IMR-90 (cell line): ENCODE data around the gene DCUN1D3. TPM values are rescaled to one million over a fixed set of nuclear protein-coding genes. Genes with fewer than 3 reads are reported as not detected.

ENCODE experiments used
- ATAC-seq: fragments of 200-7000 bp; cut with Tn5 transposase; 2 replicates; pipeline ENCODE4 v1.9.1; 2020; ENCODE audit warnings: low read depth, mild to moderate bottlenecking, moderate library complexity
- BruUV-seq: library from RNA; stranded (reverse); fragments of 400-500 nt; replicated peaks from 2 replicates; lab custom pipeline; 2021; lab: Mats Ljungman, UMichigan
- CTCF ChIA-PET: fragments of 300-600 bp; formaldehyde crosslinking; extraction: SDS; loops from one replicate; lab custom pipeline; 2021; ENCODE audit warnings: antibody characterized with exemption; lab: Yijun Ruan, JAX
- POLR2A ChIA-PET: fragments of 300-600 bp; sonication (Branson Sonifier 250); formaldehyde crosslinking; loops from one replicate; lab custom pipeline; 2022; ENCODE audit warnings: antibody characterized with exemption; ENCODE audit not compliant: unreplicated experiment; lab: Charles Lee
- DNase-seq: peaks from one replicate; pipeline ENCODE4 v3.0.0; 2013
- H2AFZ ChIP-seq: replicated peaks from 2 replicates; pipeline ENCODE3; 2013; ENCODE audit warnings: low read length, mild to moderate bottlenecking; ENCODE audit not compliant: poor library complexity
- H2AK5ac ChIP-seq: 2 replicates; pipeline ENCODE4 v1.6.1; 2013; ENCODE audit warnings: low read depth, low read length, inconsistent platforms
- H2AK9ac ChIP-seq: replicated peaks from 2 replicates; pipeline ENCODE3; 2013; ENCODE audit warnings: mild to moderate bottlenecking, low read depth, low read length, moderate library complexity; ENCODE audit not compliant: poor library complexity
- H2BK120ac ChIP-seq: 2 replicates; pipeline ENCODE4 v1.6.1; 2013; ENCODE audit warnings: low read depth, low read length, inconsistent platforms
- H2BK15ac ChIP-seq: 3 replicates; pipeline ENCODE4 v1.6.1; 2013; ENCODE audit warnings: low read depth, low read length, inconsistent platforms
- H2BK20ac ChIP-seq: 2 replicates; pipeline ENCODE4 v1.6.1; 2013; ENCODE audit warnings: low read depth, mild to moderate bottlenecking, inconsistent platforms, low read length, moderate library complexity
- H2BK5ac ChIP-seq: 2 replicates; pipeline ENCODE4 v1.6.1; 2013; ENCODE audit warnings: mild to moderate bottlenecking, low read depth, low read length, inconsistent platforms; ENCODE audit not compliant: poor library complexity, severe bottlenecking
- H3K14ac ChIP-seq: replicated peaks from 2 replicates; pipeline ENCODE4 v1.6.1; 2013; ENCODE audit warnings: low read depth, low read length, inconsistent platforms
- H3K18ac ChIP-seq: 2 replicates; pipeline ENCODE4 v1.6.1; 2013; ENCODE audit warnings: low read depth, low read length, control low read depth
- H3K23ac ChIP-seq: 2 replicates; pipeline ENCODE4 v1.6.1; 2013; ENCODE audit warnings: low read depth, low read length, inconsistent platforms
- H3K27ac ChIP-seq: 2 replicates; pipeline ENCODE4 v1.5.1; 2013; ENCODE audit warnings: mild to moderate bottlenecking, control low read depth, low read length; ENCODE audit not compliant: insufficient read depth
- H3K27me3 ChIP-seq: 2 replicates; pipeline ENCODE4 v1.6.1; 2013; ENCODE audit warnings: low read length; ENCODE audit not compliant: control insufficient read depth, insufficient read depth
- H3K36me3 ChIP-seq: 2 replicates; pipeline ENCODE4 v1.6.1; 2013; ENCODE audit warnings: low read length, mixed read lengths; ENCODE audit not compliant: control insufficient read depth, insufficient read depth
- H3K4ac ChIP-seq: 2 replicates; pipeline ENCODE4 v1.6.1; 2013; ENCODE audit warnings: low read depth, low read length, inconsistent platforms
- H3K4me1 ChIP-seq: 2 replicates; pipeline ENCODE4 v1.6.1; 2013; ENCODE audit warnings: low read length, mixed read lengths; ENCODE audit not compliant: control insufficient read depth, insufficient read depth
- H3K4me2 ChIP-seq: 2 replicates; pipeline ENCODE4 v1.6.1; 2013; ENCODE audit warnings: low read depth, mild to moderate bottlenecking, control low read depth, low read length, moderate library complexity
- H3K4me3 ChIP-seq: 2 replicates; pipeline ENCODE4 v1.5.1; 2013; ENCODE audit warnings: low read depth, mild to moderate bottlenecking, control low read depth, low read length, moderate library complexity; ENCODE audit not compliant: insufficient read depth
- H3K56ac ChIP-seq: 2 replicates; pipeline ENCODE4 v1.6.1; 2013; ENCODE audit warnings: low read length, inconsistent platforms; ENCODE audit not compliant: insufficient read depth; ENCODE audit errors: extremely low read depth
- H3K79me1 ChIP-seq, 2 experiments: 2 replicates each; pipeline ENCODE4 v1.6.1; 2013; ENCODE audit warnings: low read length in 2 of 2, inconsistent platforms in 1 of 2, low read depth in 1 of 2
- H3K9ac ChIP-seq: 2 replicates; pipeline ENCODE4 v1.6.1; 2013; ENCODE audit warnings: low read depth, low read length, control low read depth
- H3K9me1 ChIP-seq: 2 replicates; pipeline ENCODE4 v1.6.1; 2013; ENCODE audit warnings: low read length, inconsistent platforms; ENCODE audit not compliant: insufficient read depth
- H3K9me3 ChIP-seq: 2 replicates; pipeline ENCODE4 v1.6.1; 2013; ENCODE audit warnings: low read length; ENCODE audit not compliant: control insufficient read depth, insufficient read depth
- H4K20me1 ChIP-seq: 2 replicates; pipeline ENCODE4 v1.6.1; 2013; ENCODE audit warnings: low read length, inconsistent platforms; ENCODE audit not compliant: insufficient read depth
- H4K5ac ChIP-seq: 2 replicates; pipeline ENCODE4 v1.6.1; 2013; ENCODE audit warnings: mild to moderate bottlenecking, low read depth, low read length, control low read depth
- H4K8ac ChIP-seq, 2 experiments: 2 replicates each; pipeline ENCODE4 v1.6.1; 2013; ENCODE audit warnings: low read depth in 2 of 2, low read length in 2 of 2, control low read depth in 1 of 2, inconsistent platforms in 1 of 2
- H4K91ac ChIP-seq: 2 replicates; pipeline ENCODE4 v1.6.1; 2013; ENCODE audit warnings: low read depth, low read length, inconsistent platforms; ENCODE audit not compliant: insufficient read depth
- CEBPB ChIP-seq: IDR thresholded peaks from 2 replicates; pipeline ENCODE4 v1.6.1; 2012; ENCODE audit warnings: low read depth, low read length, improper control_type of control experiment
- SMC3 ChIP-seq: fragments of 150-350 bp; IDR thresholded peaks from 2 replicates; pipeline ENCODE4 v1.6.1; 2016; ENCODE audit warnings: low read depth, mild to moderate bottlenecking, antibody characterized with exemption, low read length, moderate library complexity
- WGBS, 2 experiments: methylation state at CpG; one replicate each; pipeline versions ENCODE4 v1.1.5 to v1.1.7; 2013; ENCODE audit warnings: missing lambda C conversion rate in 2 of 2; ENCODE audit not compliant: insufficient read length in 1 of 2; ENCODE audit errors: extremely low coverage in 2 of 2; 5-methylcytosine and 5-hydroxymethylcytosine counted together
- dilution Hi-C: fragments of 300-500 bp; cut with HindIII; formaldehyde crosslinking; loops from one replicate; pipeline ENCODE4 v1.14.3; 2018; ENCODE audit warnings: low sequenced_read_pairs; ENCODE audit not compliant: unreplicated experiment
- in situ Hi-C: fragments of 300-500 bp; cut with MboI; formaldehyde crosslinking; loops from 3 replicates; pipeline ENCODE4 v1.14.3; 2019; ENCODE audit warnings: low sequenced_read_pairs, inconsistent platforms, mixed read lengths
- intact Hi-C: fragments of 100-400 bp; cut with micrococcal nuclease; formaldehyde crosslinking; loops from 2 replicates; pipeline ENCODE4 v1.10.0; 2022
- polyA plus RNA-seq, 3 experiments: library from polyadenylated mRNA; depleted of rRNA; stranded (reverse); fragments of >200 nt; gene quantifications; 2 replicates each; pipeline ENCODE4 v1.2.3, GENCODE V29; 2012; ENCODE audit warnings: low replicate concordance in 1 of 3
- total RNA-seq: library from RNA; depleted of rRNA; stranded (reverse); fragments of >200 nt; gene quantifications from 2 replicates; pipeline ENCODE4 v1.2.3, GENCODE V29; 2012

Gene DCUN1D3
- total and polyA plus RNA-seq, 2 of the 4 experiments (the other 2 are of a cell fraction) = 8.1 to 42.3 TPM

- no peak overlapping the region; the same call in 1 of the 2 replicates for H4K5ac ChIP-seq
- no peaks in the 10 kb centered on the region for H3K27me3 ChIP-seq
- H2AK9ac ChIP-seq = no peak overlapping the region
- H3K9me3 ChIP-seq = no peaks in the 10 kb centered on the region
- H3K79me1 ChIP-seq = peaks cover 46 to 87% of the 10 kb centered on the region in 2 experiments
- peaks cover 7% of the 10 kb centered on the region for H3K4me1 ChIP-seq
- H3K18ac ChIP-seq = no peak overlapping the region
- H2BK5ac ChIP-seq = no peak overlapping the region
- in situ Hi-C loops = no loop called here
- no peak overlapping the region for H2AFZ ChIP-seq
- ChIA-PET CTCF (interaction anchor here (0.6 to 1.4 kb wide), 2 partner anchors 8 to 21 kb away, joined by 3 read pairs; no protein-coding TSS in a partner anchor), POLR2A (no interaction called here)
- H3K9me1 ChIP-seq = peaks cover 29% of the 10 kb centered on the region
- H2BK20ac ChIP-seq = no peak overlapping the region
- no peak overlapping the region for H4K91ac ChIP-seq
- dilution Hi-C loops = no loop called here
- no peak overlapping the region for H2BK15ac ChIP-seq
- DNase-seq (no peak), ATAC-seq (no peak)
- WGBS, 2 experiments = no CpG with 5 or more reads among the region's 4 CpGs
- H3K23ac ChIP-seq = no peak overlapping the region
- H3K27ac ChIP-seq = no peak overlapping the region
- H3K36me3 ChIP-seq = no peaks in the 10 kb centered on the region
- H3K56ac ChIP-seq = no peak overlapping the region
- no peak overlapping the region for H3K9ac ChIP-seq
- H4K20me1 ChIP-seq = peaks cover 56% of the 10 kb centered on the region
- H2BK120ac ChIP-seq = no peak overlapping the region
- no peak overlapping the region for H2AK5ac ChIP-seq
- H3K14ac ChIP-seq = no peak overlapping the region
- H3K4me3 ChIP-seq = no peak overlapping the region
- no peak for TF ChIP-seq CEBPB
- no peak for TF ChIP-seq SMC3
- no peak overlapping the region for H3K4ac ChIP-seq
- intact Hi-C loops = no loop called here
- BruUV-seq = no TSS peak
- H4K8ac ChIP-seq = no peak overlapping the region
- no peak overlapping the region for H3K4me2 ChIP-seq
Observed at GRCh38 chr16:20874088-20874581, 26.0 kb downstream of the DCUN1D3 start.
